Activated naive CD8-positive, alpha-beta T cell treated with anti-CD3 and anti-CD28 coated beads for 36 hours (primary cell): Measurements from ENCODE around the gene NRCAM. TPM values are rescaled to one million over a fixed set of nuclear protein-coding genes. Genes with fewer than 3 reads are reported as not detected.

Experiments
- DNase-seq: peaks from one replicate; pipeline ENCODE4 v3.0.0; 2021
- H3K27ac Mint-ChIP-seq: one replicate; pipeline ENCODE4 v1.8.0; 2022; ENCODE audit warnings: mild to moderate bottlenecking, moderate library complexity, mixed read lengths
- H3K27me3 Mint-ChIP-seq: one replicate; pipeline ENCODE4 v1.8.0; 2022; ENCODE audit warnings: mild to moderate bottlenecking, mixed read lengths
- H3K36me3 Mint-ChIP-seq: one replicate; pipeline ENCODE4 v1.8.0; 2021; ENCODE audit warnings: mild to moderate bottlenecking, mixed read lengths
- H3K4me1 Mint-ChIP-seq: one replicate; pipeline ENCODE4 v1.8.0; 2021; ENCODE audit warnings: mixed read lengths
- H3K4me3 Mint-ChIP-seq: one replicate; pipeline ENCODE4 v1.8.0; 2022; ENCODE audit warnings: mild to moderate bottlenecking, moderate library complexity, mixed read lengths
- H3K9me3 Mint-ChIP-seq: one replicate; pipeline ENCODE4 v1.8.0; 2022; ENCODE audit warnings: mixed read lengths
- total RNA-seq, 2 experiments: library from RNA; stranded (reverse); gene quantifications; one replicate each; pipeline ENCODE4 v1.2.3, GENCODE V29; 2021

Gene NRCAM
- total RNA-seq, 2 experiments from 2014 or later: 3.9 to 4.6 TPM

DNA sequence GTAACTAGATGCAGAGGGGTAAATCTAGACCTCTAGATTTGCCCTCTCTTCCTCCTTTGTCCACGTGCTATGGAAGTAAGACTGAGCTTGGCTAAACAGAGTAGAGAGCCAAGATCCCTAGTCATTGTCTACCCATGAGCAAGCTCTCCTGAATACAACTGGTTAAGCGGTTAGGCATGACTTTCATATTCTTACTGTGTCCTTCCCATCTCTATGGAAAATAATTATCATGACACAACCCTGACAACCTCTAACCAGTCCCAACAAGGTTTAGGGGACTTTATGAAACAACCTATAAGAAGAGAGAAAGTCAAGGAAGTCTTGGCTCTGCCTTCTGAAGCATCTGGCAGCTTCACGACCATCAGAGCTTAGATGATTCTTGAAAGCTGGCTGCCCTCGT lies 318.2 kb downstream of the NRCAM start:
- Mint-ChIP-seq H3K36me3 (peaks cover 14% of the 10 kb centered on the region), H3K27me3 (peaks cover 10% of the 10 kb centered on the region)

DNA sequence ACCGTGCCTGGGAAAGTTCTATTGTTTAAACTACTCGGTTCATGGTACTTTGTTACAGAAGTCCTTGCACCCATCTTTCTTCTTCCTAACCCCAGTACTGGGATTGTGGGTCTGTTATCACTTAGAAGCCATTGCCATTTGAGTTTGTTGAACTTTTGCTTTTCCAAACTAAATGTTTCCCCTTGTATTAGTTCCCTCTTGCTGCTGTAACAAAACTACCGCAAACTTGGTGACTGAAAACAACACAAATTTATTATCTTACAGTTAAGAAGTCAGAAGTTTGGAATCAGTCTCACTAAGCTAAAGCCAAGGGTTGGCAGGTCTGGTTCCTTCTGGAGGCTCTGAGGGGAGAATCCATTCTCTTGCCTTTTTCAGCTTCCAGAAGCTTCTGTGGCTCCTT lies 319.2 kb downstream of the NRCAM start:
- Mint-ChIP-seq H3K36me3 (peaks cover 14% of the 10 kb centered on the region), H3K9me3 (peaks cover 2% of the 10 kb centered on the region), H3K4me1 (peaks cover 46% of the 10 kb centered on the region), H3K27me3 (peaks cover 10% of the 10 kb centered on the region), H3K4me3 (no peak overlapping the region), H3K27ac (peak overlapping the region; percentile 54)
- DNase-seq: no peak

More for the DNA sequence above, 318.2 kb downstream of the NRCAM start:
- H3K9me3 Mint-ChIP-seq: peaks cover 2% of the 10 kb centered on the region
- DNase-seq: no peak
- peak overlapping the region; percentile 4 for H3K27ac Mint-ChIP-seq
- H3K4me3 Mint-ChIP-seq: peak overlapping the region; percentile 22
- peaks cover 46% of the 10 kb centered on the region for H3K4me1 Mint-ChIP-seq

DNA sequence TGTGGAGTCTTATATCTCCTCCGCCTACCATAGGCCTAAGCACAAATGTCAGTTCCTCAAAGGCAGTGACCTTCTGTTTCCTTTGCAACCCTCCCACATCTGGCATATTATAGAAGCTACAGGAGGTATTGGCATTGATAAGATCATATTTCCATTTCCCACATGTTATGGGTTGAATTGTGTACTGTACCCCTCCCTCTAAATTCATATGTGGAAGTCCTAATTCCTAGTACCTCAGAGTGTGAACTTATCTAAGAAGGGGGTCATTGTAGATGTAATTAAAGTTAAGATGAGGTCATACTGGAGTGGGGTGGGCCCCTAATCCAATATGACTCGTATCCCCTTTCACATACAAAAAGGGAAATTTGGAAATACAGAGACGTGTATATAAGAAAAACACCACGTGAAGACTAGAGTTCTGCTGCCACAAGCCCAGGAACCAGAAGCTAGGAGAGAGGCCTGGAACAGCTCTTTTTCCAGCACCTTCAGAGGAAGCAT lies 320.0 kb downstream of the NRCAM start:
- peak overlapping the region; percentile 67 for H3K4me3 Mint-ChIP-seq
- peak overlapping the region; percentile 98 for H3K27ac Mint-ChIP-seq
- peaks cover 14% of the 10 kb centered on the region for H3K36me3 Mint-ChIP-seq
- H3K27me3 Mint-ChIP-seq: peaks cover 10% of the 10 kb centered on the region
- no peak for DNase-seq
- peaks cover 2% of the 10 kb centered on the region for H3K9me3 Mint-ChIP-seq
- peaks cover 43% of the 10 kb centered on the region for H3K4me1 Mint-ChIP-seq

DNA sequence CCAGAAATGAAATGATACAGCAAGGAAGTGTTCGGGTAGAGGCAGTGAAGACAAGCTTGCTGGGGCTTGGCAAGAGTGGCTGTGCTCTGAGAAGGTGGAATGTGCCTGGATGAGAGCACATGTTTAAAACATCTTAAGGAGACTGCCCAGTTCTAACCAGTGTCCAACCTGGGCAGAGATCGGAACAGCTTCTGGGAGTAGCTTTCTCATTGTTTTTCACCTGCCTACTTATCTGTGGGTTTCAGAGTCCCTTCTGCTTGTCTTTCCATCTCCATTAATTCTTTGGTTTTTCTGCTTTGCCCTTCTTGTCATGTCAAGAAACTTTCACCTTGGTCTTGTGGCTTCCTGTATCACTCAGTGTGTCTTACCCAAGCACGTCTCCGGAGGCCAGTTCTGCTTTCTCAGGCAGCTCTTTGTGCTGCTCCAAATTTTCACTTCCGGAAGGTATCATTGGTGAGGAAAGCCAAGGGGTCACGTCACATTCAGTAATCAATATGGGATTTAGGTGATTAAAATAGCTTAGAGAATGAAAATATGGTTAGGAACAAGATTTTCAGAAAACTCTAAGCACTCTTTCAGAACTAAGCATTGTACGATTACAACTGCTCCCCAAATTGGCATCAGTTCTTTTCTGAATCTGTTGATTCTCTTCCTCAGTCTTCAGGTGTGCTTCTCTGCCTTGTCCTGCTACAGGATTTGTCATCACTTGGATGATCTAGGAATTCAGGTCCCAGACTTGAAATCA lies 320.6 kb downstream of the NRCAM start:
- H3K36me3 Mint-ChIP-seq: peaks cover 14% of the 10 kb centered on the region
- peak overlapping the region; percentile 98 for H3K27ac Mint-ChIP-seq
- H3K27me3 Mint-ChIP-seq: peaks cover 10% of the 10 kb centered on the region
- H3K4me3 Mint-ChIP-seq: peak overlapping the region; percentile 67
- H3K4me1 Mint-ChIP-seq: peaks cover 43% of the 10 kb centered on the region
- DNase-seq: peak; percentile 58
- H3K9me3 Mint-ChIP-seq: peaks cover 2% of the 10 kb centered on the region

DNA sequence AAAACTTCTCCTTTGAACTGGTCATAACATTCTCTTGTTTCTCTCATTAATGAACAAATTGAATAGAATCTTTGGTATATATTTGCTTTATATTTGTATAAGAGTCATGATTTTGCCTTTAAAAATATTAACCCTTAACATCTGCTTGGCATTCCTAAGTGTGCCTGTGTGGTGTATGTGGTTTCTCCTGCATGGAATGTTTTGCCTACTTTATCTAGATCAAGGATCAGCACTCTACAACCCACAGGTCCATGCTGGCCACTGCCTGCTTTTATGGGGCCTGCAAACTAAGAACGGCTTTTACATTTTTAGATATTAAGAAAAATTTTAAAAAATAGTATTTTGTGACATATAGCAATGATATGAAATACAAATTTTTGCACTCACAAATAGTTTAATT lies 321.8 kb downstream of the NRCAM start:
- Mint-ChIP-seq H3K27ac (no peak overlapping the region), H3K27me3 (peaks cover 7% of the 10 kb centered on the region), H3K36me3 (peaks cover 14% of the 10 kb centered on the region), H3K9me3 (peaks cover 2% of the 10 kb centered on the region), H3K4me3 (no peak overlapping the region), H3K4me1 (peaks cover 35% of the 10 kb centered on the region)
- no peak for DNase-seq

DNA sequence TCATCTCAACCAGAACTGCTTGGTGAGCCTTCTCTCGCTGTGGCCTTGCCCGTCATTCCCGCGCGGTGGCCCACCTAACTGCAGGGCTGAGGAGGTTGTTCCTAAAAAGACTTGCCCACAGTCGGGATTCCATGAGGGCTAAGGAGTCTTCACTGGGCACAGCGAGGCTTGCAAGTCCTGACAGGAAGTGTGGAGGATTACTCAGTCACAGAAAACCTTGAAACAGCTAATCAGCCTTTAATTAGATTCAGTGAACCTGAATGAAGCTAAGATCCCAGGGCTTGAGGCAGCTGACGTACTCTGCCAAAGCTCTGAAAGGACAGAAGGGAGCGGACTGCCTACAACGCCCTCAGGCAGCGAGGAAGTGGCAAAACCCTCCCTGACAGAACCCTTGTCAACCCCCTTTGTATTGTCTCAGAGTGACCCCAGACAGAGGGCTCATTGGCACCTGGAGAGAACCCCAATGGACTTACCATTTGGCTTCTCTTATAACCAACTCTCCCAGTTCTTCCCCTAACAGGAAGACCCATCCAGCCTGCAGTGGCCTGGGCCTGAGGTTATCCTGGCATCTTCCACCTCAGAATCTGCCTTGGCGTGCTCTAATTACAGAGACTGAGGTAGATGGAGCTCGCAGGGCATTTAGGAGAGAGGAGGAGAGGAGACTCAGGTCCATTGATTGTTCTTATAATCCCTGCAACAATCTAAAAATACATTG lies 323.5 kb downstream of the NRCAM start:
- H3K27ac Mint-ChIP-seq: no peak overlapping the region

DNA sequence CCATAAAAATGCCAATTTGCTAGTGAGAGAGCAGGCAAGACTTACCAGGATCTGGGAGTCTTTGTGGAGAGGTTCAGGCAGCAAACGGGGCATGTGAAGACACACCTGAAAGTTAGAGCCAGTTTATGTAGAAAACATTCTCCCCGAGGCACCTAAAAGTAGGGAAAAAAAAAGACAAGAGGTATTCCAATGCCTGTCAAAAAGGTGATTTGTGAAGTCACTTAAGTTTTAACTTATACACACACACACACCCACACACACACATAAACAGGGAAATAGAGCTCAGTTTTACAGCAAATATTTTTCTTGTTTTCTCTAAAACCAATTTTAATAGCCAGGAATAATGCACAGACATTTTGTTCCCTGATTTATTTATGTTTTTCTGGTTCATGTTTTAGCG lies 326.0 kb downstream of the NRCAM start, which contains the start of gene LAMB4:
Gene LAMB4, minus strand, starts transcription at position 101 of the 400 bp plus-strand sequence. CDS start 7,197 bp downstream, outside the sequence.
- Mint-ChIP-seq H3K9me3 (no peaks in the 10 kb centered on the region), H3K4me1 (peaks cover 6% of the 10 kb centered on the region), H3K27me3 (peaks cover 4% of the 10 kb centered on the region), H3K27ac (no peak within 1 kb of the TSS), H3K36me3 (no peaks in the 10 kb centered on the region), H3K4me3 (no peak within 1 kb of the TSS)
- no peak for DNase-seq

More for the DNA sequence above, 323.5 kb downstream of the NRCAM start:
- DNase-seq: no peak
- Mint-ChIP-seq H3K4me3 (no peak overlapping the region), H3K9me3 (peaks cover 2% of the 10 kb centered on the region), H3K27me3 (peaks cover 4% of the 10 kb centered on the region), H3K36me3 (peaks cover 12% of the 10 kb centered on the region), H3K4me1 (peaks cover 26% of the 10 kb centered on the region)

DNA sequence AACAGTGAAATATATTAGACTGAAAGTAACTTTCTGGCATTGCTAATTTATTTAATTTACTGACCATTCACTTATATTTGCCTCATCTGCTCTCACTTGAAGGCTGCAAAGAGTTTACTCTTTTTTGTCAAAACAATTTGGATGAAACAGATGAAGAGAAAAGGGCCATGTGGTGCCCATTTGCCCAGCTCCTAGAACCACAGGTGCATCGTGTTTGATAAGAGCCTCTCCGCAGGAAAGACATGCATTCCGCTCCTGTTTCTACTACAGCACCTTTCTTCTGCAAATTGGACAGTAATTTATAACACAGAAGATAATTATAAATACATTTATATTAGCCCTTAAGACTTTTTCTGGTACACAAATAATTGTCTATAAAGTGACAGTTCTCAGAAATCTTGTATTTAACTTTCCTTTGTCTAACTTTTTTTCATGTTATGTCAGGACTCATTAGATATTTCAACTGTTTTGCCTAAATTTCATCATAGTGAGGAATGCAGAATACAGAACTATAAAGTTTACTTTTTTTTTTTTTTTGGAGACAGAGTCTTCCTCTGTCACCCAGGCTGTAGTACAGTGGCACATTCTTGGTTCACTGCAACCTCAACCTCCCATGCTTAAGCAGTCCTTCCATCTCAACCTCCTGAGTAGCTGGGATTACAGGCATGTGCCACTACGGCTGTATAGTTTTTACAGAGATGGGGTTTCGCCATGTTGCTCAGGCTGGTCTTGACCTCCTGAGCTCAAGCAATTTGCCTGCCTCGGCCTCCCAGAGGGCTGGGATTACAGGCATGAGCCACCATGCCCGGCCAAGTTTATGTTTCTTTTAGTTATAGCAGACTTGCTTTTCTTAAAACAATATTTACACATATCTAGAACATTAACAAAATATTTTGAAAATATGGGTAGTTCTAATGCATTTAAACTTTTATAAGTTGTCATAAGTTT lies 326.9 kb downstream of the NRCAM start:
- no peaks in the 10 kb centered on the region for H3K36me3 Mint-ChIP-seq
- no peak overlapping the region for H3K27ac Mint-ChIP-seq
- H3K4me1 Mint-ChIP-seq: no peaks in the 10 kb centered on the region
- no peaks in the 10 kb centered on the region for H3K9me3 Mint-ChIP-seq
- DNase-seq: no peak
- H3K4me3 Mint-ChIP-seq: no peak overlapping the region
- peaks cover 4% of the 10 kb centered on the region for H3K27me3 Mint-ChIP-seq

DNA sequence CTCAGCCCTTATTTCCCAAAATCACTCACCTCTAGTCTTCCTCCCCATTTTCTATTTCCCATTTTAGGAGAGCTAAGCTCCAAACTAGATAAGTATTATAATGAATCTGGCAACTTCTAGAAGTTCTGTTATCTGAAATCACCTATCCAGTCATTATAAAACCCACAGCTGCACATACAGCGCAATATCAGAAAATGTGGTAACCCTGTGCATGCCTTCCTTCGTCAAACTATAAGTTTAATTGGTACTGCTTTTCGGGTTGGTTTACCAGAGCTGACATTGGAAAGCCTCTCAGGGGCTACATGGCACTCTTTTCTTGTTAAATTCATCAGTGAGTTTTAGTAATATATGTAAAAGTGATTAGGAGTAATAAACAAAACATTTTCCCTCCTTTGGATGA lies 327.7 kb downstream of the NRCAM start:
- Mint-ChIP-seq H3K4me3 (no peak overlapping the region), H3K36me3 (no peaks in the 10 kb centered on the region), H3K4me1 (no peaks in the 10 kb centered on the region), H3K27me3 (peaks cover 4% of the 10 kb centered on the region), H3K9me3 (no peaks in the 10 kb centered on the region), H3K27ac (no peak overlapping the region)
- DNase-seq: no peak

DNA sequence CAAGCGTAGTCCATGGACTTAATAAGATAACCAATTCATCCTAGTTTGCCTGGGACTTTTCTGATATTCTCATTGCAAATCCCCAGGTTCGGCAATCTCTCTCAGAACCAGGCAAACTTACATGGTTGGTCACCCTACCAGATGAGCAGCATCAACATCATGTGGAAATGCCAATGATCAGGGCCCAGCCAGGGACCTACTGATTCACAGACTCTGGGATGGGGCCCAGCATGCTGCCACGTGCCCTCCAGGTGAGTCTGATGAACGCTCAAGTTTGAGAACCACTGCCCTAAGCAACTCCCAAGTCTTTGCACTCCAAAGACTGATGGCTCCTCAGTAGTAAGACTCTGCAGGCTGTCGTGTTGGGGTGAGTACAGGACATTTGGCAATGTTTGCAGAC lies 328.8 kb downstream of the NRCAM start:
- H3K4me3 Mint-ChIP-seq: no peak overlapping the region
- peaks cover 4% of the 10 kb centered on the region for H3K27me3 Mint-ChIP-seq
- H3K4me1 Mint-ChIP-seq: no peaks in the 10 kb centered on the region
- H3K9me3 Mint-ChIP-seq: no peaks in the 10 kb centered on the region
- H3K36me3 Mint-ChIP-seq: no peaks in the 10 kb centered on the region
- DNase-seq: no peak
- H3K27ac Mint-ChIP-seq: no peak overlapping the region

DNA sequence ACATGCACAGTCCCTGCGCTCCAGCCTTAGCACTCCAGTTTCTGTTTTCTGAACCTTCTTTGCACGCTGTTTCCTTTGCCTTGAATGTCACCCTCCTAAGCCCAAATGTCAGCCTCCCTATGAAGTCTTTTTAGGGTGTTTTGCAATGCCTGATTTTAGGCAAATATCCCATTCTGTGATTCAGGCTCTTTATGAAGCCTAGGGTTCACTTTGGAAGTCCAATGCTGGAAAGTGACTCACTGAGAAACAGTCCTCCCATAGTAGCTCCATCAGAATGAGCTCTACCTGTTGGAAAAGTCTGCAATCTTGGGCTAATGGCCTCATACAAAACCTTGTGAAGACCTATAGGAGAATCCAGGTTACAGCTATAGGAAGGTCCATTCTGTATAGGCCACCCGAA lies 331.4 kb downstream of the NRCAM start:
- H3K36me3 Mint-ChIP-seq: no peaks in the 10 kb centered on the region

DNA sequence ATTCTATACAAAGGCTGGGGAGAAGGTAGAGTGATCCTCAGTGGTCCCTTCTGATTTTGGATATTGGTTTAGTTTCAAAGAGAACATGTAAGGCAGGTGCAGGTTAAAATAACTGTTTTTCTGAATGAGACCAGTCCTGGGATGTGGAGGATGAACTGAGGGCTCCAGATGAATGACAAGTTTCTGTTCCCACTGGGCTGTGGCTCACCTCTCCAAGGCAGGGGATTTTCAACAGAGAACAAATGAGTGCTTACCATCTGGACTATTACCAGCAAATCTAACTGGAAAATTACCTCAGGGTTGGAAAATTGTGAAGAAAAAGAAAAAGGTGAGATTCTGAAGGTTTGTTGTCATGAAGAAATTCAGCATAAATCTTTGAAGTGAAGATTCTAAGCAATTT lies 334.1 kb downstream of the NRCAM start:
- Mint-ChIP-seq H3K27ac (no peak overlapping the region), H3K36me3 (no peaks in the 10 kb centered on the region), H3K4me3 (no peak overlapping the region), H3K27me3 (no peaks in the 10 kb centered on the region), H3K4me1 (peaks cover 14% of the 10 kb centered on the region), H3K9me3 (no peaks in the 10 kb centered on the region)
- no peak for DNase-seq

More for the DNA sequence above, 331.4 kb downstream of the NRCAM start:
- peaks cover 9% of the 10 kb centered on the region for H3K4me1 Mint-ChIP-seq
- no peaks in the 10 kb centered on the region for H3K27me3 Mint-ChIP-seq
- no peak for DNase-seq
- H3K27ac Mint-ChIP-seq: no peak overlapping the region
- no peaks in the 10 kb centered on the region for H3K9me3 Mint-ChIP-seq
- no peak overlapping the region for H3K4me3 Mint-ChIP-seq

DNA sequence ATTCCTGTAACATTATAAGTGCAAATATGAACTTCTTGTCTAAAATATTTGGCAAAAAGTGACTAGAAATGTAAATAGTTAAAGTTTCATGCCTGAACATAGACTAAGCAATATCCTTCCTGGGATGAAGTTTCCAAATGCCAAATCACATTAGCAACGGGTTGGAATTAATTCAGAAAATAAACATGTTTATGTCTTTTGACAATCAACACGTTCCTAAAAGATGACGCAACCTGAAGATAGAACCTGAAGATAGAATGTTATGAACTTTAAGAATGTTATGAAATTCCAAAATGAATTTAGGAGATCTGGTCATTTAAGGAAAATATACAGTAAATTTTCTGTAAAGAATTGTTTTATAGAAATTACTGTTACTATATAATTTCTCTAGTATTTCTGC lies 335.3 kb downstream of the NRCAM start:
- H3K4me3 Mint-ChIP-seq: no peak overlapping the region
- H3K9me3 Mint-ChIP-seq: no peaks in the 10 kb centered on the region
- DNase-seq: no peak
- no peak overlapping the region for H3K27ac Mint-ChIP-seq
- H3K36me3 Mint-ChIP-seq: no peaks in the 10 kb centered on the region
- no peaks in the 10 kb centered on the region for H3K27me3 Mint-ChIP-seq
- H3K4me1 Mint-ChIP-seq: peaks cover 14% of the 10 kb centered on the region

DNA sequence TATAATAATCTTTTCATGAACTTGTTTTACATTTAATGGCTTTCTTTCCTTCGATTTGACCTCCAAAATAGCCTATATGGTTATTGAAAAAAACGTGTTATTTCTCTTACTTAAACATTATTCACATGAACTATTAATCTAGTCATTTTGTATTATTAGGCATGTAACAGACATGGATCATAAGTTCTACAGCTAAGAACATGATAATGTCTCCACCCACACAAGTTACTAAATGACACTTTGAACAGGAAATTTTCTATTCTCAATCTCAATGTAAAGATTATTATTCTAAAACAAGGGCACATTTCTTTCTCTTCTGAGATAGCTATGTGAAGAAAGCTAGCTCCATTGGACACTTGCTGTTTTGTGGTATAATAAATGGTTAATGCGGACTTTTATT lies 336.0 kb downstream of the NRCAM start:
- DNase-seq: no peak
- H3K9me3 Mint-ChIP-seq: no peaks in the 10 kb centered on the region
- H3K4me3 Mint-ChIP-seq: no peak overlapping the region
- H3K36me3 Mint-ChIP-seq: no peaks in the 10 kb centered on the region
- H3K27ac Mint-ChIP-seq: no peak overlapping the region
- H3K27me3 Mint-ChIP-seq: no peaks in the 10 kb centered on the region
- H3K4me1 Mint-ChIP-seq: peaks cover 14% of the 10 kb centered on the region

DNA sequence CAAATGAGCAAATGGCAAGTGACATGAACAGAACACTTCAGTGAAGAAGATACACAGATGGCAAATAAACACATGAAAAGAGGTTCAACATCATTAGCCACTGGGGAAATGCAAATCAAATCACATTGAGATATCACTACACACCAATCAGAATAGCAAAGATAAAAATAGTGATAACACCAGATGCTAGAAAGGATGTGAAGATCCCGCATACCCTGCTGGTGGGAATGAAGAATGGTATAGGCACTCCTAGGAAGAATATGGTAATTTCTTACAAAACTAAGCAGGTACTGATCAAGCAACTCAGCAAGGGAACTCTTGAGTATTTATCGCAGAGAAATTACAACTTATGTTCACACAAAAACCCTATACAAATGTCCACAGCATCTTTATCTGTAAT lies 337.3 kb downstream of the NRCAM start:
- Mint-ChIP-seq H3K9me3 (no peaks in the 10 kb centered on the region), H3K27ac (no peak overlapping the region), H3K4me1 (peaks cover 14% of the 10 kb centered on the region), H3K27me3 (no peaks in the 10 kb centered on the region), H3K4me3 (no peak overlapping the region), H3K36me3 (no peaks in the 10 kb centered on the region)
- no peak for DNase-seq
